Neural cell (in vitro differentiated cells): Measurements from ENCODE around the gene DUSP2. TPM values are rescaled to one million over a fixed set of nuclear protein-coding genes. Genes with fewer than 3 reads are reported as not detected.

Source experiments
- H2AFZ ChIP-seq: fragments of 200-600, 300-800 bp; sonication (generic), shearing (Covaris generic); 2 replicates; pipeline ENCODE4 v1.6.0; 2014; ENCODE audit warnings: low read depth, mild to moderate bottlenecking, antibody characterized with exemption, low read length, moderate library complexity
- H3F3A ChIP-seq: fragments of 200-600 bp; shearing (Covaris generic); 2 replicates; pipeline ENCODE4 v1.6.1; 2016; ENCODE audit warnings: mild to moderate bottlenecking, moderate library complexity, mixed read lengths, antibody characterized with exemption, low read length; ENCODE audit not compliant: insufficient read depth, poor library complexity, severe bottlenecking
- H3K27ac ChIP-seq: fragments of 200-600, 300-800 bp; sonication (generic), shearing (Covaris generic); 2 replicates; pipeline ENCODE4 v1.5.1; 2014; ENCODE audit warnings: mild to moderate bottlenecking, low read length, moderate library complexity
- H3K27me3 ChIP-seq: fragments of 300-800, 200-600 bp; sonication (generic), shearing (Covaris generic); 2 replicates; pipeline ENCODE4 v1.6.0; 2014; ENCODE audit warnings: mild to moderate bottlenecking, low read depth, low read length, moderate library complexity; ENCODE audit not compliant: insufficient read depth
- H3K36me3 ChIP-seq: fragments of 300-800, 200-600 bp; sonication (generic), shearing (Covaris generic); 2 replicates; pipeline ENCODE4 v1.5.1; 2014; ENCODE audit warnings: mild to moderate bottlenecking, antibody characterized with exemption, low read length, moderate library complexity; ENCODE audit not compliant: insufficient read depth
- H3K4me2 ChIP-seq: fragments of 300-800, 200-600 bp; sonication (generic), shearing (Covaris generic); 2 replicates; pipeline ENCODE4 v1.6.0; 2014; ENCODE audit warnings: mild to moderate bottlenecking, low read length
- H3K4me3 ChIP-seq: fragments of 300-800, 200-600 bp; sonication (generic), shearing (Covaris generic); 2 replicates; pipeline ENCODE4 v1.5.1; 2014; ENCODE audit warnings: mild to moderate bottlenecking, low read length, moderate library complexity
- H3K79me2 ChIP-seq: fragments of 200-600 bp; shearing (Covaris generic); replicated peaks from 2 replicates; pipeline ENCODE4 v1.6.0; 2014; ENCODE audit warnings: mild to moderate bottlenecking, low read length, moderate library complexity; ENCODE audit not compliant: insufficient read depth
- H3K9ac ChIP-seq: fragments of 300-800, 200-600 bp; sonication (generic), shearing (Covaris generic); 2 replicates; pipeline ENCODE4 v1.6.1; 2016; ENCODE audit warnings: mild to moderate bottlenecking, low read length, mixed read lengths
- H3K9me2 ChIP-seq: fragments of 200-600 bp; shearing (Covaris generic); 2 replicates; pipeline ENCODE4 v1.6.1; 2016; ENCODE audit warnings: mild to moderate bottlenecking, low read length, mixed read lengths; ENCODE audit not compliant: insufficient read depth
- H3K9me3 ChIP-seq: fragments of 200-600, 300-800 bp; sonication (generic), shearing (Covaris generic); 2 replicates; pipeline ENCODE4 v1.6.1; 2016; ENCODE audit warnings: mild to moderate bottlenecking, mixed run types, low read length, moderate library complexity, mixed read lengths
- H4K20me1 ChIP-seq: fragments of 200-600 bp; shearing (Covaris generic); 2 replicates; pipeline ENCODE4 v1.6.1; 2016; ENCODE audit warnings: mild to moderate bottlenecking, mixed run types; ENCODE audit not compliant: insufficient read depth
- EP300 ChIP-seq: fragments of 450-650 bp; conservative IDR thresholded peaks from 2 replicates; pipeline ENCODE4 v1.6.1; 2014; ENCODE audit warnings: antibody characterized with exemption, mild to moderate bottlenecking, moderate library complexity; ENCODE audit not compliant: poor library complexity, severe bottlenecking
- EZH2 ChIP-seq: fragments of 200-600, 300-800 bp; shearing (Covaris generic), sonication (generic); IDR thresholded peaks from 2 replicates; pipeline ENCODE4 v1.6.1; 2014; ENCODE audit warnings: antibody characterized with exemption, low read length, borderline replicate concordance, mild to moderate bottlenecking; ENCODE audit not compliant: insufficient read depth, poor library complexity, severe bottlenecking
- MXI1 ChIP-seq: fragments of 450-650 bp; conservative IDR thresholded peaks from 2 replicates; pipeline ENCODE4 v1.6.1; 2014; ENCODE audit warnings: antibody characterized with exemption, mild to moderate bottlenecking; ENCODE audit not compliant: poor library complexity, severe bottlenecking
- POLR2AphosphoS5 ChIP-seq: IDR thresholded peaks from 2 replicates; pipeline ENCODE4 v1.6.1; 2012
- RAD21 ChIP-seq: fragments of 450-650 bp; conservative IDR thresholded peaks from 2 replicates; pipeline ENCODE4 v1.6.1; 2014; ENCODE audit warnings: antibody characterized with exemption, mild to moderate bottlenecking, moderate library complexity
- SMC3 ChIP-seq: fragments of 450-650 bp; conservative IDR thresholded peaks from 2 replicates; pipeline ENCODE4 v1.6.1; 2014; ENCODE audit warnings: antibody characterized with exemption, mild to moderate bottlenecking, moderate library complexity; ENCODE audit not compliant: poor library complexity
- TAF1 ChIP-seq: IDR thresholded peaks from 2 replicates; pipeline ENCODE4 v1.6.1; 2012; ENCODE audit warnings: low read depth
- polyA plus RNA-seq: library from polyadenylated mRNA; depleted of rRNA; stranded (reverse); fragments of >200 nt; gene quantifications from 2 replicates; pipeline ENCODE4 v1.2.3, GENCODE V29; 2014
- TF ChIP-seq, protein P1 (sequence below): fragments of 450-650 bp; IDR thresholded peaks from 2 replicates; pipeline ENCODE4 v1.5.1; 2014; ENCODE audit warnings: antibody characterized with exemption, mild to moderate bottlenecking, moderate library complexity; ENCODE audit not compliant: poor library complexity, severe bottlenecking
- TF ChIP-seq, protein P2 (sequence below): IDR thresholded peaks from 2 replicates; pipeline ENCODE4 v1.6.1; 2012; ENCODE audit warnings: borderline replicate concordance

The DUSP2 gene
- polyA plus RNA-seq, 1 donor from 2014 or later, result 2.1 TPM

DNA sequence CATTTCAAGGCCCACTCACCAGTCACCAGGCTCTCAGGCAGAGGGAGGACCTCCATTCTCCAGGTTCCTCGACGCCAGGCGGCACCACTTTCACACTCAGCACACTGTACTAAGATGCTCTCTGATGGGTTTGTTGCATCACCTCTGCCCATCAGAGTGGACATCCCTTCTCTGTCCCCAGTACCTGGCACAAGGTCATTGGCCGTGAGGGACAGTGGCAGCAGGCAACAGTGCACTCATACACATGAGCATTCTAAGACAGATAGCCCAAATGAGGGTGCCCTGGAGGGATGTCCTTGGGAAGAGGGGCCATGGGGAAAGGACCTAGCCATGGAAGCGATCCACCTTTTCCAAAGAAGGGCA lies 25.9 kb downstream of the DUSP2 start:
- TF ChIP-seq EZH2, result no peak
- no peak for TF ChIP-seq SMC3
- no peak for TF ChIP-seq TAF1
- TF ChIP-seq MXI1, result no peak
- TF ChIP-seq, protein P1, sequence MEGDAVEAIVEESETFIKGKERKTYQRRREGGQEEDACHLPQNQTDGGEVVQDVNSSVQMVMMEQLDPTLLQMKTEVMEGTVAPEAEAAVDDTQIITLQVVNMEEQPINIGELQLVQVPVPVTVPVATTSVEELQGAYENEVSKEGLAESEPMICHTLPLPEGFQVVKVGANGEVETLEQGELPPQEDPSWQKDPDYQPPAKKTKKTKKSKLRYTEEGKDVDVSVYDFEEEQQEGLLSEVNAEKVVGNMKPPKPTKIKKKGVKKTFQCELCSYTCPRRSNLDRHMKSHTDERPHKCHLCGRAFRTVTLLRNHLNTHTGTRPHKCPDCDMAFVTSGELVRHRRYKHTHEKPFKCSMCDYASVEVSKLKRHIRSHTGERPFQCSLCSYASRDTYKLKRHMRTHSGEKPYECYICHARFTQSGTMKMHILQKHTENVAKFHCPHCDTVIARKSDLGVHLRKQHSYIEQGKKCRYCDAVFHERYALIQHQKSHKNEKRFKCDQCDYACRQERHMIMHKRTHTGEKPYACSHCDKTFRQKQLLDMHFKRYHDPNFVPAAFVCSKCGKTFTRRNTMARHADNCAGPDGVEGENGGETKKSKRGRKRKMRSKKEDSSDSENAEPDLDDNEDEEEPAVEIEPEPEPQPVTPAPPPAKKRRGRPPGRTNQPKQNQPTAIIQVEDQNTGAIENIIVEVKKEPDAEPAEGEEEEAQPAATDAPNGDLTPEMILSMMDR, result no peak
- no peak for TF ChIP-seq EP300
- TF ChIP-seq, protein P2, sequence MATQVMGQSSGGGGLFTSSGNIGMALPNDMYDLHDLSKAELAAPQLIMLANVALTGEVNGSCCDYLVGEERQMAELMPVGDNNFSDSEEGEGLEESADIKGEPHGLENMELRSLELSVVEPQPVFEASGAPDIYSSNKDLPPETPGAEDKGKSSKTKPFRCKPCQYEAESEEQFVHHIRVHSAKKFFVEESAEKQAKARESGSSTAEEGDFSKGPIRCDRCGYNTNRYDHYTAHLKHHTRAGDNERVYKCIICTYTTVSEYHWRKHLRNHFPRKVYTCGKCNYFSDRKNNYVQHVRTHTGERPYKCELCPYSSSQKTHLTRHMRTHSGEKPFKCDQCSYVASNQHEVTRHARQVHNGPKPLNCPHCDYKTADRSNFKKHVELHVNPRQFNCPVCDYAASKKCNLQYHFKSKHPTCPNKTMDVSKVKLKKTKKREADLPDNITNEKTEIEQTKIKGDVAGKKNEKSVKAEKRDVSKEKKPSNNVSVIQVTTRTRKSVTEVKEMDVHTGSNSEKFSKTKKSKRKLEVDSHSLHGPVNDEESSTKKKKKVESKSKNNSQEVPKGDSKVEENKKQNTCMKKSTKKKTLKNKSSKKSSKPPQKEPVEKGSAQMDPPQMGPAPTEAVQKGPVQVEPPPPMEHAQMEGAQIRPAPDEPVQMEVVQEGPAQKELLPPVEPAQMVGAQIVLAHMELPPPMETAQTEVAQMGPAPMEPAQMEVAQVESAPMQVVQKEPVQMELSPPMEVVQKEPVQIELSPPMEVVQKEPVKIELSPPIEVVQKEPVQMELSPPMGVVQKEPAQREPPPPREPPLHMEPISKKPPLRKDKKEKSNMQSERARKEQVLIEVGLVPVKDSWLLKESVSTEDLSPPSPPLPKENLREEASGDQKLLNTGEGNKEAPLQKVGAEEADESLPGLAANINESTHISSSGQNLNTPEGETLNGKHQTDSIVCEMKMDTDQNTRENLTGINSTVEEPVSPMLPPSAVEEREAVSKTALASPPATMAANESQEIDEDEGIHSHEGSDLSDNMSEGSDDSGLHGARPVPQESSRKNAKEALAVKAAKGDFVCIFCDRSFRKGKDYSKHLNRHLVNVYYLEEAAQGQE, result no peak
- TF ChIP-seq POLR2AphosphoS5, result no peak
- TF ChIP-seq RAD21, result no peak
- peaks cover 25% of the 10 kb centered on the region for H3K27me3 ChIP-seq

DNA sequence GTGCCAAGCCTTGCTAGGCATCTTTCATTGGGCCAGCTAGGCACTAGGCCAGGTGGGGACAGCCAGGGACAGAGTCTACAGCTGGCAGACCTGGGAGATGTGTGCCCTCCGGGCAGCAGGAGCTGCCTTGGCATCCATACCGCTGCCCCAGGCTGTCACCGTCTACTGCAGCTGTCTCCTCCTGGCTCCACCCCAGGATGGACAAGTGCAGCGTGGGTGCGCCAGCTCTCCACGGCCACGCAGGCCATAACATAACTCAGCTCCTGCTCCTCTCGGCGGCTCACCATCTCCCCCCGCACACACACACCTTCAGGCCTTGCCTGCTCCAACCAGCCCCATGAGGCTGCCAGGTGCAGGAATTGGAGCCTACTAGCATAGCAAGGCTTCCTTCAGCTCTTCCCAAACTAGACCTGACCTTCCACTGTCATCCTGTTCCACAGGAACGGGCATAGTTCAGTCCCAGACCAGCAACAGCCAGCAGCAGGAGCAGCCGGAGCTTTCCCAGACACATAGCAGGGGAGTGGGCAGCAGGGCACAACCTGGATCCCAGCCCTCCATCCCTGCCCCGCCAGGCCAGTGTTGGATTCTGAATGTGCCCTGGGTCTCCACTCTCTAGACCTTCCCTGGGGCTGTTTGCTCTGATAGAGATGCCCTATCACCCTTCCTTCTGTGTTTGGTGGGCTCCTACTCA lies 26.4 kb downstream of the DUSP2 start:
- H3K27me3 ChIP-seq, result peaks cover 25% of the 10 kb centered on the region
- H4K20me1 ChIP-seq, result no peaks in the 10 kb centered on the region

More for the DNA sequence above, 25.9 kb downstream of the DUSP2 start:
- Histone ChIP-seq H3K9me2 (no peaks in the 10 kb centered on the region), H3K27ac (no peak overlapping the region), H3K4me3 (no peak overlapping the region), H3K36me3 (no peaks in the 10 kb centered on the region), H3K79me2 (no peaks in the 10 kb centered on the region), H4K20me1 (no peaks in the 10 kb centered on the region), H3K9me3 (peaks cover 9% of the 10 kb centered on the region), H3F3A (no peaks in the 10 kb centered on the region), H2AFZ (no peak overlapping the region), H3K9ac (no peak overlapping the region), H3K4me2 (no peak overlapping the region)

More for the DNA sequence above, 26.4 kb downstream of the DUSP2 start:
- H3K27ac ChIP-seq, result no peak overlapping the region
- no peaks in the 10 kb centered on the region for H3K36me3 ChIP-seq
- H3K9me3 ChIP-seq, result peaks cover 9% of the 10 kb centered on the region
- H3F3A ChIP-seq, result no peaks in the 10 kb centered on the region
- no peak overlapping the region for H3K4me2 ChIP-seq
- TF ChIP-seq, protein P2, result no peak
- no peak for TF ChIP-seq EZH2
- TF ChIP-seq TAF1, result no peak
- no peak for TF ChIP-seq SMC3
- TF ChIP-seq MXI1, result no peak
- TF ChIP-seq RAD21, result no peak
- no peak for TF ChIP-seq POLR2AphosphoS5
- TF ChIP-seq, protein P1, result no peak
- no peak for TF ChIP-seq EP300
- no peak overlapping the region for H2AFZ ChIP-seq
- no peaks in the 10 kb centered on the region for H3K79me2 ChIP-seq
- H3K9me2 ChIP-seq, result no peaks in the 10 kb centered on the region
- H3K4me3 ChIP-seq, result no peak overlapping the region
- no peak overlapping the region for H3K9ac ChIP-seq
